B cell (primary cell): ENCODE data around the gene MTUS2. TPM values are rescaled to one million over a fixed set of nuclear protein-coding genes. Genes with fewer than 3 reads are reported as not detected.

Source experiments
- ATAC-seq: fragments of 200-7000 bp; cut with Tn5 transposase; one replicate; pipeline ENCODE4 v1.10.0; 2021; ENCODE audit warnings: low read depth, mild to moderate bottlenecking, moderate number of reproducible peaks, moderate library complexity
- CTCF ChIA-PET: fragments of 350-600 bp; sonication (Branson Sonifier 250); formaldehyde crosslinking; loops from one replicate; lab custom pipeline; 2021; ENCODE audit warnings: antibody characterized with exemption, inconsistent platforms; lab: Charles Lee
- POLR2A ChIA-PET: fragments of 350-600 bp; sonication (Branson Sonifier 250); formaldehyde crosslinking; loops from one replicate; lab custom pipeline; 2021; ENCODE audit warnings: antibody characterized with exemption; lab: Charles Lee
- DNase-seq: peaks from one replicate; pipeline ENCODE4 v3.0.0; 2013
- H2AFZ ChIP-seq: 2 replicates; pipeline ENCODE4 v1.6.1; 2012; ENCODE audit warnings: mild to moderate bottlenecking, low read depth, low read length; ENCODE audit not compliant: insufficient read depth, poor library complexity, severe bottlenecking
- H3K27ac ChIP-seq, 2 donors: 1 replicate in 1 of 2; 2 replicates in 1 of 2; pipeline ENCODE4 v1.5.1; 2012 to 2013; ENCODE audit warnings: low read length in 2 of 2, mild to moderate bottlenecking in 2 of 2, moderate library complexity in 1 of 2
- H3K27me3 ChIP-seq, 4 experiments: fragments of 200-600 bp in 1 of 4; sonication (generic) in 1 of 4; replicated peaks in 1 of 4; 1 replicate in 2 of 4; 2 replicates in 2 of 4; pipeline versions ENCODE4 v1.6.1 to v1.7.0; 2013 to 2016; ENCODE audit warnings: low read length in 3 of 4, mild to moderate bottlenecking in 2 of 4, mixed read lengths in 1 of 4, moderate library complexity in 1 of 4; ENCODE audit not compliant: insufficient read depth in 4 of 4, control insufficient read depth in 3 of 4; ENCODE audit errors: control extremely low read depth in 1 of 4
- H3K36me3 ChIP-seq, 2 experiments: replicated peaks in 1 of 2; 1 replicate in 1 of 2; 2 replicates in 1 of 2; pipeline versions ENCODE4 v1.6.1 to v1.7.1; 2013; ENCODE audit warnings: low read length in 1 of 2; ENCODE audit not compliant: insufficient read depth in 2 of 2, control insufficient read depth in 1 of 2; ENCODE audit errors: control extremely low read depth in 1 of 2, extremely low read depth in 1 of 2
- H3K4me1 ChIP-seq, 2 donors: fragments of 200-600 bp in 1 of 2; sonication (generic) in 1 of 2; 1 replicate in 1 of 2; 2 replicates in 1 of 2; pipeline versions ENCODE4 v1.5.1 to v1.6.1; 2013 to 2017; ENCODE audit warnings: low read length in 2 of 2; ENCODE audit not compliant: control insufficient read depth in 2 of 2, insufficient read depth in 2 of 2
- H3K4me2 ChIP-seq: replicated peaks from 2 replicates; pipeline ENCODE3; 2012; ENCODE audit warnings: mild to moderate bottlenecking, low read depth, low read length; ENCODE audit not compliant: poor library complexity, severe bottlenecking
- H3K4me3 ChIP-seq, 5 experiments: fragments of 200-600 bp in 1 of 5; sonication (generic) in 1 of 5; 1 replicate in 3 of 5; 2 replicates in 2 of 5; pipeline versions ENCODE4 v1.5.1 to v1.7.0; 2011 to 2016; ENCODE audit warnings: low read length in 4 of 5, mild to moderate bottlenecking in 4 of 5, low read depth in 2 of 5, control low read depth in 1 of 5, moderate library complexity in 1 of 5; ENCODE audit not compliant: insufficient read depth in 1 of 5; ENCODE audit errors: control extremely low read depth in 1 of 5, extremely low read depth in 1 of 5
- H3K79me2 ChIP-seq: fragments of 200-600 bp; sonication (generic); one replicate; pipeline ENCODE4 v1.6.0; 2016; ENCODE audit warnings: low read length; ENCODE audit not compliant: control insufficient read depth, insufficient read depth
- H3K9ac ChIP-seq: fragments of 200-600 bp; sonication (generic); 2 replicates; pipeline ENCODE4 v1.6.1; 2017; ENCODE audit warnings: mild to moderate bottlenecking, low read length, moderate library complexity
- H3K9me3 ChIP-seq, 3 donors: one replicate each; pipeline versions ENCODE4 v1.6.1 to v1.7.1; 2013; ENCODE audit warnings: low read length in 2 of 3; ENCODE audit not compliant: control insufficient read depth in 2 of 3, insufficient read depth in 1 of 3; ENCODE audit errors: control extremely low read depth in 1 of 3
- H4K20me1 ChIP-seq: 2 replicates; pipeline ENCODE4 v1.6.0; 2012; ENCODE audit warnings: mild to moderate bottlenecking, low read length; ENCODE audit not compliant: insufficient read depth, control insufficient read depth, poor library complexity, severe bottlenecking
- H3K27ac Mint-ChIP-seq: one replicate; pipeline ENCODE4 v1.8.0; 2021; ENCODE audit warnings: mixed read lengths
- H3K27me3 Mint-ChIP-seq: one replicate; pipeline ENCODE4 v1.8.0; 2021; ENCODE audit warnings: mixed read lengths
- H3K4me1 Mint-ChIP-seq: one replicate; pipeline ENCODE4 v1.8.0; 2021; ENCODE audit warnings: mixed read lengths
- H3K4me3 Mint-ChIP-seq: one replicate; pipeline ENCODE4 v1.8.0; 2021; ENCODE audit warnings: mixed read lengths
- H3K9me3 Mint-ChIP-seq: one replicate; pipeline ENCODE4 v1.8.0; 2022; ENCODE audit warnings: mixed read lengths; ENCODE audit not compliant: insufficient read depth
- CTCF ChIP-seq: fragments of 200-600 bp; IDR thresholded peaks from one replicate; pipeline ENCODE4 v1.8.0; 2022; ENCODE audit warnings: antibody characterized with exemption, mild to moderate bottlenecking
- EZH2 ChIP-seq: IDR thresholded peaks from 2 replicates; pipeline ENCODE4 v1.6.1; 2012; ENCODE audit warnings: borderline replicate concordance, low read depth, mild to moderate bottlenecking, moderate library complexity, low read length; ENCODE audit not compliant: insufficient read depth, poor library complexity, severe bottlenecking
- WGBS: methylation state at CpG from one replicate; pipeline ENCODE4 v1.1.5; 2013; ENCODE audit warnings: missing lambda C conversion rate; ENCODE audit not compliant: insufficient coverage; 5-methylcytosine and 5-hydroxymethylcytosine counted together
- intact Hi-C: fragments of 100-400 bp; cut with micrococcal nuclease; formaldehyde crosslinking; loops from one replicate; pipeline ENCODE4 v1.10.0; 2022
- polyA plus RNA-seq: library from polyadenylated mRNA; depleted of rRNA; stranded (reverse); fragments of >200 nt; gene quantifications from 2 replicates; pipeline ENCODE4 v1.2.3, GENCODE V29; 2012
- total RNA-seq, 2 donors: library from RNA; stranded (reverse); fragments of 120-200 nt in 1 of 2; gene quantifications; 1 replicate in 1 of 2; 2 replicates in 1 of 2; pipeline versions ENCODE4 v1.2.3 to v1.2.4, GENCODE V29; 2013 to 2022

MTUS2 gene
- total and polyA plus RNA-seq, 2 donors (not counting 1 experiment from before 2014, with no cell fraction given) = 0.12 TPM; not detected in 1

GRCh38 chr13:29435125-29435911 lies 615.2 kb downstream of the MTUS2 start:
- CTCF ChIA-PET = interaction anchor here (1.4 kb wide), 1 partner anchor 354 kb away, joined by 3 read pairs; no protein-coding TSS in a partner anchor
- no peak overlapping the region for H3K4me3 ChIP-seq
- peaks cover 20% of the 10 kb centered on the region for H3K27me3 Mint-ChIP-seq
- H3K4me2 ChIP-seq = no peak overlapping the region
- intact Hi-C loops = no loop called here
- no peak overlapping the region for H3K9ac ChIP-seq
- H3K27me3 ChIP-seq = peaks cover 0 to 18% (median 4%) of the 10 kb centered on the region in 4 experiments
- ATAC-seq = no peak
- 97% methylated on average over 4 of the region's 6 CpGs for WGBS
- no peak overlapping the region for H3K4me3 Mint-ChIP-seq
- peaks cover 12 to 20% of the 10 kb centered on the region in 2 donors for H3K4me1 ChIP-seq
- no peaks in the 10 kb centered on the region for H3K79me2 ChIP-seq
- H3K4me1 Mint-ChIP-seq = peaks cover 11% of the 10 kb centered on the region
- H3K36me3 ChIP-seq = no peaks in the 10 kb centered on the region
- TF ChIP-seq EZH2 (no peak), CTCF (no peak)
- DNase-seq = no peak
- H4K20me1 ChIP-seq = no peaks in the 10 kb centered on the region
- no peak overlapping the region for H3K27ac Mint-ChIP-seq
- POLR2A ChIA-PET = no interaction called here
- H3K9me3 ChIP-seq = peaks cover 0 to 2% (median 0%) of the 10 kb centered on the region in 3 donors
- no peak overlapping the region for H3K27ac ChIP-seq
- no peaks in the 10 kb centered on the region for H3K9me3 Mint-ChIP-seq
- no peak overlapping the region for H2AFZ ChIP-seq

DNA sequence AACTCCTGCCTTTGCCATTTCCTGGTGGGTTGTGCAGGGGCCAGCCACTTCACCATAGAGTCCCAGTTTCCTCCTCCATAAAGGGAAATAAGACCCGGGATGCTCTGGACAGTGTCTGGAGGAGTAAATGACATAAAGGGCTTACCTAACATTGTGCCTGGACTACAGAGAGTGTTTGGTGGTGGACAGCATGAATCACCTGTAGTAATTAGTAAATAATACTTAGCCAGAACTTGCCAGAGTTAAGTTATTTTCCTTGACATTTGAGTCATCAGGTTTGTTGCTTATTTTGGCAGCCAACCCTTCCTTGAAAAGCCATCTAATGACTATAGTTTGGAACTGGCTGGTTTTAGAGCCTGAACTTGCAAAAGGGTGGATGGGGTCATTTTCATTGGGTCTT lies 616.2 kb downstream of the MTUS2 start:
- no peak overlapping the region for H3K27ac ChIP-seq
- H3K79me2 ChIP-seq = no peaks in the 10 kb centered on the region
- H3K4me2 ChIP-seq = no peak overlapping the region
- Mint-ChIP-seq H3K4me1 (peaks cover 11% of the 10 kb centered on the region), H3K4me3 (no peak overlapping the region), H3K9me3 (no peaks in the 10 kb centered on the region), H3K27ac (no peak overlapping the region), H3K27me3 (peaks cover 18% of the 10 kb centered on the region)
- ChIA-PET CTCF (no interaction called here), POLR2A (no interaction called here)
- no CpG with 5 or more reads among the region's 1 CpG for WGBS
- H3K9ac ChIP-seq = no peak overlapping the region
- no peaks in the 10 kb centered on the region for H4K20me1 ChIP-seq
- DNase-seq = no peak
- no peaks in the 10 kb centered on the region for H3K36me3 ChIP-seq
- H3K4me1 ChIP-seq = peaks cover 12 to 20% of the 10 kb centered on the region in 2 donors
- peaks cover 0 to 14% (median 2%) of the 10 kb centered on the region in 4 experiments for H3K27me3 ChIP-seq
- no peak for ATAC-seq
- H3K9me3 ChIP-seq = no peaks in the 10 kb centered on the region
- no peak overlapping the region for H3K4me3 ChIP-seq
- no peak overlapping the region for H2AFZ ChIP-seq
- intact Hi-C loops = no loop called here
- TF ChIP-seq EZH2 = no peak
- no peak for TF ChIP-seq CTCF
